ENCODE measurements around the gene DYRK1B. TPM values are rescaled to one million over a fixed set of nuclear protein-coding genes. Genes with fewer than 3 reads are reported as not detected.

DYRK1B gene
- total RNA-seq, 1 experiment from 2014 or later: 39.5 TPM

GRCh38 chr19:39843919-39844793 lies 10.2 kb upstream of the DYRK1B start:
- Histone ChIP-seq H3F3A (ENCODE audit: insufficient read depth, low read depth) (no peaks in the 10 kb centered on the region), H3K9me3 (ENCODE audit: insufficient read depth, low read depth) (no peaks in the 10 kb centered on the region), H3K4me1 (replicated peaks; ENCODE audit: insufficient read depth) (peaks cover 23% of the 10 kb centered on the region), H3K9me2 (ENCODE audit: insufficient read depth) (no peaks in the 10 kb centered on the region), H3K36me3 (ENCODE audit: low read depth) (peaks cover 7% of the 10 kb centered on the region), H3K4me3 (peak overlapping the region; percentile 96; the same call in 1 of the 2 replicates), H3K27me3 (ENCODE audit: insufficient read depth, low read depth) (no peaks in the 10 kb centered on the region), H2AFZ (no peak overlapping the region), H3K4me2 (peak overlapping the region; percentile 74), H3K79me2 (ENCODE audit: low read depth) (peaks cover 62% of the 10 kb centered on the region), H3K27ac (no peak overlapping the region), H4K20me1 (ENCODE audit: insufficient read depth) (peaks cover 54% of the 10 kb centered on the region)
- no peak for DNase-seq
- intact Hi-C loops (cut with micrococcal nuclease; ENCODE audit: unreplicated experiment): loop anchor here (5.0 kb wide), 2 partner anchors 172 to 292 kb away; no protein-coding TSS in a partner anchor
- CTCF ChIA-PET: interaction anchor here (0.6 to 1.5 kb wide), 6 partner anchors 15 to 1522 kb away, joined by 3 to 8 read pairs (median 3); no protein-coding TSS in a partner anchor
- TF ChIP-seq CTCF (conservative IDR thresholded peaks at IDR 0.05) (peak; percentile 79), EZH2 (IDR thresholded peaks at IDR 0.05; ENCODE audit: low read depth) (no peak)
- POLR2A ChIA-PET (ENCODE audit: unreplicated experiment): interaction anchor here (0.5 to 0.6 kb wide), 3 partner anchors 44 to 441 kb away, joined by 3 to 14 read pairs (median 5); no protein-coding TSS in a partner anchor
- BruUV-seq (replicated peaks): no TSS peak

GRCh38 chr19:39842693-39843435 lies 8.9 kb upstream of the DYRK1B start:
- BruUV-seq (replicated peaks): no TSS peak
- no peak overlapping the region for H2AFZ ChIP-seq
- no peak for DNase-seq
- peaks cover 23% of the 10 kb centered on the region for H3K4me1 ChIP-seq (replicated peaks; ENCODE audit: insufficient read depth)
- H3K36me3 ChIP-seq (ENCODE audit: low read depth): peaks cover 18% of the 10 kb centered on the region
- ChIA-PET POLR2A (ENCODE audit: unreplicated experiment) (no interaction called here), CTCF (interaction anchor here (1.5 kb wide), 1 partner anchor 50 kb away, joined by 13 read pairs; no protein-coding TSS in a partner anchor)
- peaks cover 62% of the 10 kb centered on the region for H3K79me2 ChIP-seq (ENCODE audit: low read depth)
- H3K27ac ChIP-seq: no peak overlapping the region
- H3F3A ChIP-seq (ENCODE audit: insufficient read depth, low read depth): no peaks in the 10 kb centered on the region
- TF ChIP-seq CTCF (conservative IDR thresholded peaks at IDR 0.05): no peak; the same call in 1 of the 2 replicates
- no peak for TF ChIP-seq EZH2 (IDR thresholded peaks at IDR 0.05; ENCODE audit: low read depth)
- no peaks in the 10 kb centered on the region for H3K9me2 ChIP-seq (ENCODE audit: insufficient read depth)
- H3K4me2 ChIP-seq: no peak overlapping the region
- peaks cover 59% of the 10 kb centered on the region for H4K20me1 ChIP-seq (ENCODE audit: insufficient read depth)
- H3K27me3 ChIP-seq (ENCODE audit: insufficient read depth, low read depth): no peaks in the 10 kb centered on the region
- intact Hi-C loops (cut with micrococcal nuclease; ENCODE audit: unreplicated experiment): loop anchor here (5.0 kb wide), 2 partner anchors 171 to 291 kb away; no protein-coding TSS in a partner anchor
- no peaks in the 10 kb centered on the region for H3K9me3 ChIP-seq (ENCODE audit: insufficient read depth, low read depth)
- H3K4me3 ChIP-seq: no peak overlapping the region

DNA sequence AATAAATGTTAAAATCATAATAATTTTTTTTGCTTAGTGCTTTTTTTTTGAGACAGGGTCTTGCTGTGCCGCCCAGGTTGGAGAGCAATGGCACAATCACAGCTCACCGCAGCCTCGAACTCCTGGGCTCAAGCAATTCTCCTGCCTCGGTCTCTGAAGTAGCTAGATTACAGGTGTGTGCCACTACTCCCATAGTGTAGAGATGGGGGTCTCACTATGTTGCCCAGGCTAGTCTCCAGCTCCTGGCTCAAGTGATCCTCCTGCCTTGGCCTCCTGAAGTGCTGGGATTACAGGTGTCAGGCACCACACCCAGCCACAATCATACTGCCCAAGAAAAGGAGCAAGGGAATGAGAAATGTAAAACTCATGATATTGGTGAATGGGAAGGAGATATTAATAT lies 7.1 kb upstream of the DYRK1B start:
- ChIA-PET POLR2A (ENCODE audit: unreplicated experiment) (no interaction called here), CTCF (no interaction called here)
- no peak overlapping the region for H3K4me3 ChIP-seq
- H2AFZ ChIP-seq: no peak overlapping the region
- intact Hi-C loops (cut with micrococcal nuclease; ENCODE audit: unreplicated experiment): loop anchor here (5.0 kb wide), 2 partner anchors 169 to 289 kb away; no protein-coding TSS in a partner anchor
- no peaks in the 10 kb centered on the region for H3F3A ChIP-seq (ENCODE audit: insufficient read depth, low read depth)
- H3K9me2 ChIP-seq (ENCODE audit: insufficient read depth): no peaks in the 10 kb centered on the region
- no peaks in the 10 kb centered on the region for H3K9me3 ChIP-seq (ENCODE audit: insufficient read depth, low read depth)
- peaks cover 62% of the 10 kb centered on the region for H3K79me2 ChIP-seq (ENCODE audit: low read depth)
- no peak for DNase-seq
- no peaks in the 10 kb centered on the region for H3K27me3 ChIP-seq (ENCODE audit: insufficient read depth, low read depth)
- peaks cover 37% of the 10 kb centered on the region for H3K36me3 ChIP-seq (ENCODE audit: low read depth)
- H3K27ac ChIP-seq: no peak overlapping the region
- H3K4me1 ChIP-seq (replicated peaks; ENCODE audit: insufficient read depth): peaks cover 15% of the 10 kb centered on the region
- H3K4me2 ChIP-seq: no peak overlapping the region
- BruUV-seq (replicated peaks): no TSS peak
- H4K20me1 ChIP-seq (ENCODE audit: insufficient read depth): peaks cover 59% of the 10 kb centered on the region
- TF ChIP-seq CTCF (conservative IDR thresholded peaks at IDR 0.05) (no peak), EZH2 (IDR thresholded peaks at IDR 0.05; ENCODE audit: low read depth) (no peak)

All from PC-9 (cell line).